ENCODE results near the gene EPHB2. TPM values are rescaled to one million over a fixed set of nuclear protein-coding genes. Genes with fewer than 3 reads are reported as not detected.

EPHB2 gene
- total and polyA plus RNA-seq, 9 donors, result 2.5 to 55.1 (median 15.1) TPM

- no peak overlapping the region for H3K27ac ChIP-seq
- no peaks in the 10 kb centered on the region for H3K36me3 ChIP-seq
- no peaks in the 10 kb centered on the region for H3K4me1 ChIP-seq (ENCODE audit: insufficient read depth)
- DNase-seq, result no peak
- H3K27me3 ChIP-seq, result no peaks in the 10 kb centered on the region
- H3K9me3 ChIP-seq, result no peaks in the 10 kb centered on the region
- TF ChIP-seq CTCF (IDR thresholded peaks at IDR 0.05) (no peak), EP300 (IDR thresholded peaks at IDR 0.05) (no peak), POLR2A (IDR thresholded peaks at IDR 0.05) (no peak)
- WGBS, 3 donors, result 86 to 93% (median 87%) methylated on average over 3 of the region's 3 CpGs
- intact Hi-C loops (cut with DNase I), result no loop called here
- H3K4me3 ChIP-seq, result no peak overlapping the region
Observed at GRCh38 chr1:22907528-22907927, 196.9 kb downstream of the EPHB2 start.

GRCh38 chr1:22908880-22909426, 198.3 kb downstream of the EPHB2 start:
- H3K9me3 ChIP-seq, result no peaks in the 10 kb centered on the region
- intact Hi-C loops (cut with DNase I), result no loop called here
- no peaks in the 10 kb centered on the region for H3K27me3 ChIP-seq
- DNase-seq, result no peak
- no peak for TF ChIP-seq EP300 (IDR thresholded peaks at IDR 0.05)
- no peaks in the 10 kb centered on the region for H3K4me1 ChIP-seq (ENCODE audit: insufficient read depth)
- WGBS, 3 donors, result 93 to 98% (median 93%) methylated on average over 11 of the region's 11 CpGs
- no peaks in the 10 kb centered on the region for H3K36me3 ChIP-seq
- H3K27ac ChIP-seq, result no peak overlapping the region
- H3K4me3 ChIP-seq, result no peak overlapping the region

GRCh38 chr1:22910286-22910685, 199.6 kb downstream of the EPHB2 start:
- H3K27ac ChIP-seq, result no peak overlapping the region
- H3K36me3 ChIP-seq, result no peaks in the 10 kb centered on the region
- no peaks in the 10 kb centered on the region for H3K27me3 ChIP-seq
- no peak for DNase-seq
- TF ChIP-seq POLR2A (IDR thresholded peaks at IDR 0.05), result no peak
- TF ChIP-seq EP300 (IDR thresholded peaks at IDR 0.05), result no peak
- no peak overlapping the region for H3K4me3 ChIP-seq
- no peaks in the 10 kb centered on the region for H3K4me1 ChIP-seq (ENCODE audit: insufficient read depth)
- no peaks in the 10 kb centered on the region for H3K9me3 ChIP-seq
- intact Hi-C loops (cut with DNase I), result no loop called here
- WGBS, 3 donors, result 93 to 96% (median 95%) methylated on average over 13 of the region's 13 CpGs

GRCh38 chr1:22910986-22911651, 200.5 kb downstream of the EPHB2 start:
- intact Hi-C loops (cut with DNase I), result no loop called here
- DNase-seq, result no peak
- 92 to 95% (median 92%) methylated on average over 5 of the region's 5 CpGs for WGBS, 3 donors
- no peak overlapping the region for H3K27ac ChIP-seq
- no peaks in the 10 kb centered on the region for H3K4me1 ChIP-seq (ENCODE audit: insufficient read depth)
- no peak overlapping the region for H3K4me3 ChIP-seq
- TF ChIP-seq CTCF (IDR thresholded peaks at IDR 0.05) (no peak), EP300 (IDR thresholded peaks at IDR 0.05) (no peak), POLR2A (IDR thresholded peaks at IDR 0.05) (no peak)
- H3K27me3 ChIP-seq, result no peaks in the 10 kb centered on the region
- H3K9me3 ChIP-seq, result no peaks in the 10 kb centered on the region
- H3K36me3 ChIP-seq, result no peaks in the 10 kb centered on the region

GRCh38 chr1:22912311-22912710, 201.7 kb downstream of the EPHB2 start:
- WGBS, 3 donors, result 93 to 95% (median 95%) methylated on average over 16 of the region's 16 CpGs
- intact Hi-C loops (cut with DNase I), result no loop called here
- TF ChIP-seq POLR2A (IDR thresholded peaks at IDR 0.05) (no peak), CTCF (IDR thresholded peaks at IDR 0.05) (no peak), EP300 (IDR thresholded peaks at IDR 0.05) (no peak)
- DNase-seq, result no peak
- H3K27me3 ChIP-seq, result no peaks in the 10 kb centered on the region
- no peaks in the 10 kb centered on the region for H3K9me3 ChIP-seq
- no peak overlapping the region for H3K27ac ChIP-seq
- no peak overlapping the region for H3K4me3 ChIP-seq
- H3K36me3 ChIP-seq, result no peaks in the 10 kb centered on the region
- H3K4me1 ChIP-seq (ENCODE audit: insufficient read depth), result no peaks in the 10 kb centered on the region
